ENCODE data around the gene TMEM237.

GRCh38 chr2:201638326-201638725 lies 5.0 kb downstream of the TMEM237 start:
- TF ChIP-seq, protein P1, sequence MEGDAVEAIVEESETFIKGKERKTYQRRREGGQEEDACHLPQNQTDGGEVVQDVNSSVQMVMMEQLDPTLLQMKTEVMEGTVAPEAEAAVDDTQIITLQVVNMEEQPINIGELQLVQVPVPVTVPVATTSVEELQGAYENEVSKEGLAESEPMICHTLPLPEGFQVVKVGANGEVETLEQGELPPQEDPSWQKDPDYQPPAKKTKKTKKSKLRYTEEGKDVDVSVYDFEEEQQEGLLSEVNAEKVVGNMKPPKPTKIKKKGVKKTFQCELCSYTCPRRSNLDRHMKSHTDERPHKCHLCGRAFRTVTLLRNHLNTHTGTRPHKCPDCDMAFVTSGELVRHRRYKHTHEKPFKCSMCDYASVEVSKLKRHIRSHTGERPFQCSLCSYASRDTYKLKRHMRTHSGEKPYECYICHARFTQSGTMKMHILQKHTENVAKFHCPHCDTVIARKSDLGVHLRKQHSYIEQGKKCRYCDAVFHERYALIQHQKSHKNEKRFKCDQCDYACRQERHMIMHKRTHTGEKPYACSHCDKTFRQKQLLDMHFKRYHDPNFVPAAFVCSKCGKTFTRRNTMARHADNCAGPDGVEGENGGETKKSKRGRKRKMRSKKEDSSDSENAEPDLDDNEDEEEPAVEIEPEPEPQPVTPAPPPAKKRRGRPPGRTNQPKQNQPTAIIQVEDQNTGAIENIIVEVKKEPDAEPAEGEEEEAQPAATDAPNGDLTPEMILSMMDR (IDR thresholded peaks at IDR 0.05) = no peak
- TF ChIP-seq EZH2 (IDR thresholded peaks at IDR 0.05) = no peak

All from neural progenitor cell (in vitro differentiated cells).